ENCODE results near the gene OR10A4.

DNA sequence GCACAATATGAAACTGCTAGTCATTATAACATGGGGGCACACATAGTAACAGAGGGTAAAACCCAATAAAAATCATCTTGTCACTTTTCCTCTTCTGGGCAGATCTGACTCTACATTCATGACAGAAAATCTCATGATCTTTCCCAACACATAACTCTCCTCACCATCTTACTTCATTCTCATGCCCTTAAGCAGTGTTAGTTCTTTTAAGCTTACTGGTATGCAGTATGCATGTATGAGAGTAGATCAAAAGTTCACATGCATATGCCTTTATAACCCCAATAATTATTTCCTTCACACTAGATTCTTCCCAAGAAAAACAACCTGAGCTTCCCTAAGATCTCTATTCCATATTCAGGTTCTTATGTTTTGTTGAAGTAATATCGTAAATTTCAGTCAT, 5.1 kb upstream of the OR10A4 start:
- no peak for TF ChIP-seq POLR2A (IDR thresholded peaks at IDR 0.05)
- TF ChIP-seq, protein P1, sequence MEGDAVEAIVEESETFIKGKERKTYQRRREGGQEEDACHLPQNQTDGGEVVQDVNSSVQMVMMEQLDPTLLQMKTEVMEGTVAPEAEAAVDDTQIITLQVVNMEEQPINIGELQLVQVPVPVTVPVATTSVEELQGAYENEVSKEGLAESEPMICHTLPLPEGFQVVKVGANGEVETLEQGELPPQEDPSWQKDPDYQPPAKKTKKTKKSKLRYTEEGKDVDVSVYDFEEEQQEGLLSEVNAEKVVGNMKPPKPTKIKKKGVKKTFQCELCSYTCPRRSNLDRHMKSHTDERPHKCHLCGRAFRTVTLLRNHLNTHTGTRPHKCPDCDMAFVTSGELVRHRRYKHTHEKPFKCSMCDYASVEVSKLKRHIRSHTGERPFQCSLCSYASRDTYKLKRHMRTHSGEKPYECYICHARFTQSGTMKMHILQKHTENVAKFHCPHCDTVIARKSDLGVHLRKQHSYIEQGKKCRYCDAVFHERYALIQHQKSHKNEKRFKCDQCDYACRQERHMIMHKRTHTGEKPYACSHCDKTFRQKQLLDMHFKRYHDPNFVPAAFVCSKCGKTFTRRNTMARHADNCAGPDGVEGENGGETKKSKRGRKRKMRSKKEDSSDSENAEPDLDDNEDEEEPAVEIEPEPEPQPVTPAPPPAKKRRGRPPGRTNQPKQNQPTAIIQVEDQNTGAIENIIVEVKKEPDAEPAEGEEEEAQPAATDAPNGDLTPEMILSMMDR (IDR thresholded peaks at IDR 0.05): no peak
- TF ChIP-seq POLR2AphosphoS5 (IDR thresholded peaks at IDR 0.05): no peak
